ENCODE data around the gene ARF1.

Gene ARF1

DNA sequence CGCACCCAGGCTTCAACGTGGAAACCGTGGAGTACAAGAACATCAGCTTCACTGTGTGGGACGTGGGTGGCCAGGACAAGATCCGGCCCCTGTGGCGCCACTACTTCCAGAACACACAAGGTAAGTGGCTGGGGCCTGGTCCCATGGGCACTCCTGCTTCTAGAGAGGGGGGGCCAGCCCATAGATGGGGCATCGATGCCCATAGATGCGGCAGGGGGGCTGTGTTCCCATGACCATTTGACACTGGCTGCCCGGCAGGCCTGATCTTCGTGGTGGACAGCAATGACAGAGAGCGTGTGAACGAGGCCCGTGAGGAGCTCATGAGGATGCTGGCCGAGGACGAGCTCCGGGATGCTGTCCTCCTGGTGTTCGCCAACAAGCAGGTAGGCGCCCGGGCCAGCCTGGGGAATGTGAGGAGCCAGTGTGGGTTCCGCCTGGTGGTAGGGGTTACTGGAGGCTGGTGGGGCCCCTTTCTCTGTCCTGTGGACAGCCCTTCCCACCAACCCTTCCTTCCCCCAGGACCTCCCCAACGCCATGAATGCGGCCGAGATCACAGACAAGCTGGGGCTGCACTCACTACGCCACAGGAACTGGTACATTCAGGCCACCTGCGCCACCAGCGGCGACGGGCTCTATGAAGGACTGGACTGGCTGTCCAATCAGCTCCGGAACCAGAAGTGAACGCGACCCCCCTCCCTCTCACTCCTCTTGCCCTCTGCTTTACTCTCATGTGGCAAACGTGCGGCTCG is 15.0 kb downstream of the ARF1 start:
- Histone ChIP-seq H3K36me3 (ENCODE audit: insufficient read depth) (peaks cover 9% of the 10 kb centered on the region; the same call in 1 of the 2 replicates), H3K4me1 (ENCODE audit: low read depth, poor library complexity, severe bottlenecking) (peaks cover 24% of the 10 kb centered on the region), H3K4me3 (IDR thresholded peaks at IDR 0.05; ENCODE audit: insufficient read depth, low read depth, low read length) (no peak overlapping the region), H3K9ac (no peak overlapping the region), H3K79me2 (ENCODE audit: insufficient read depth, low read depth) (peaks cover 87% of the 10 kb centered on the region), H3K4me2 (no peak overlapping the region), H4K20me1 (ENCODE audit: insufficient read depth) (peaks cover 60% of the 10 kb centered on the region), H3K27ac (no peak overlapping the region; the same call in 1 of the 2 replicates), H2AFZ (ENCODE audit: low read depth) (no peak overlapping the region), H3K27me3 (ENCODE audit: insufficient read depth, low read depth) (no peaks in the 10 kb centered on the region)
- TF ChIP-seq, protein P1, sequence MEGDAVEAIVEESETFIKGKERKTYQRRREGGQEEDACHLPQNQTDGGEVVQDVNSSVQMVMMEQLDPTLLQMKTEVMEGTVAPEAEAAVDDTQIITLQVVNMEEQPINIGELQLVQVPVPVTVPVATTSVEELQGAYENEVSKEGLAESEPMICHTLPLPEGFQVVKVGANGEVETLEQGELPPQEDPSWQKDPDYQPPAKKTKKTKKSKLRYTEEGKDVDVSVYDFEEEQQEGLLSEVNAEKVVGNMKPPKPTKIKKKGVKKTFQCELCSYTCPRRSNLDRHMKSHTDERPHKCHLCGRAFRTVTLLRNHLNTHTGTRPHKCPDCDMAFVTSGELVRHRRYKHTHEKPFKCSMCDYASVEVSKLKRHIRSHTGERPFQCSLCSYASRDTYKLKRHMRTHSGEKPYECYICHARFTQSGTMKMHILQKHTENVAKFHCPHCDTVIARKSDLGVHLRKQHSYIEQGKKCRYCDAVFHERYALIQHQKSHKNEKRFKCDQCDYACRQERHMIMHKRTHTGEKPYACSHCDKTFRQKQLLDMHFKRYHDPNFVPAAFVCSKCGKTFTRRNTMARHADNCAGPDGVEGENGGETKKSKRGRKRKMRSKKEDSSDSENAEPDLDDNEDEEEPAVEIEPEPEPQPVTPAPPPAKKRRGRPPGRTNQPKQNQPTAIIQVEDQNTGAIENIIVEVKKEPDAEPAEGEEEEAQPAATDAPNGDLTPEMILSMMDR (conservative IDR thresholded peaks at IDR 0.05; ENCODE audit: low read depth, low read length), result no peak

DNA sequence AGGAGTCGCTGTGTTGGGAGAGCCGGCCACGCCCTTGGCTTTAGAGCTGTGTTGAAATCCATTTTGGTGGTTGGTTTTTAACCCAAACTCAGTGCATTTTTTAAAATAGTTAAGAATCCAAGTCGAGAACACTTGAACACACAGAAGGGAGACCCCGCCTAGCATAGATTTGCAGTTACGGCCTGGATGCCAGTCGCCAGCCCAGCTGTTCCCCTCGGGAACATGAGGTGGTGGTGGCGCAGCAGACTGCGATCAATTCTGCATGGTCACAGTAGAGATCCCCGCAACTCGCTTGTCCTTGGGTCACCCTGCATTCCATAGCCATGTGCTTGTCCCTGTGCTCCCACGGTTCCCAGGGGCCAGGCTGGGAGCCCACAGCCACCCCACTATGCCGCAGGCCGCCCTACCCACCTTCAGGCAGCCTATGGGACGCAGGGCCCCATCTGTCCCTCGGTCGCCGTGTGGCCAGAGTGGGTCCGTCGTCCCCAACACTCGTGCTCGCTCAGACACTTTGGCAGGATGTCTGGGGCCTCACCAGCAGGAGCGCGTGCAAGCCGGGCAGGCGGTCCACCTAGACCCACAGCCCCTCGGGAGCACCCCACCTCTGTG is 15.9 kb downstream of the ARF1 start:
- H3K4me2 ChIP-seq, result no peak overlapping the region
- H3K36me3 ChIP-seq (ENCODE audit: insufficient read depth), result peaks cover 9% of the 10 kb centered on the region; the same call in 1 of the 2 replicates
- peaks cover 24% of the 10 kb centered on the region for H3K4me1 ChIP-seq (ENCODE audit: low read depth, poor library complexity, severe bottlenecking)
- no peak overlapping the region for H3K4me3 ChIP-seq (IDR thresholded peaks at IDR 0.05; ENCODE audit: insufficient read depth, low read depth, low read length)
- H3K27me3 ChIP-seq (ENCODE audit: insufficient read depth, low read depth), result no peaks in the 10 kb centered on the region
- TF ChIP-seq, protein P1 (conservative IDR thresholded peaks at IDR 0.05; ENCODE audit: low read depth, low read length), result no peak
- no peak overlapping the region; the same call in 1 of the 2 replicates for H3K27ac ChIP-seq
- H2AFZ ChIP-seq (ENCODE audit: low read depth), result no peak overlapping the region
- H3K9ac ChIP-seq, result no peak overlapping the region
- peaks cover 50% of the 10 kb centered on the region for H4K20me1 ChIP-seq (ENCODE audit: insufficient read depth)
- peaks cover 78% of the 10 kb centered on the region for H3K79me2 ChIP-seq (ENCODE audit: insufficient read depth, low read depth)

DNA sequence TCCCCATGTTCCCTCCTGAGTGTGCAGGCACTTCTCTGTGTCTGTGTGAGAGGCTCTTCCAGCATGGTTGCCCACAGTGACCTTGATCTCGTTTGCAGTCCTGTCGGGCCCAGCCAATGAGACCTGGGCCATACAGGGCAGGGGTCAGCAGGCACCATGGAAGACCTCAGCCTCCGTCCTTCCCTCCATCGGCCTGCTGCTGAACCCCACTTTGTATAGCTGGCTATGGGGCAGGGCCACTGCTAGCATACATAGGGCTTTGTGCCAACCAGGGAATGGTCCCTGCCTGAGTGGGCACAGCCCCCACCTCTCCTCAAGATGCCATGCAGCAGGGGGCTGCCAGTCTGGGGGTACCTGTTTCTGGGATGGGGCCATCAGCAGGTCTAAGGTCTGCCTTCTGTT is 16.8 kb downstream of the ARF1 start:
- no peak overlapping the region for H2AFZ ChIP-seq (ENCODE audit: low read depth)
- H3K4me2 ChIP-seq, result no peak overlapping the region
- H3K9ac ChIP-seq, result no peak overlapping the region
- no peak overlapping the region for H3K4me3 ChIP-seq (IDR thresholded peaks at IDR 0.05; ENCODE audit: insufficient read depth, low read depth, low read length)
- peaks cover 24% of the 10 kb centered on the region for H3K4me1 ChIP-seq (ENCODE audit: low read depth, poor library complexity, severe bottlenecking)
- peaks cover 9% of the 10 kb centered on the region; the same call in 1 of the 2 replicates for H3K36me3 ChIP-seq (ENCODE audit: insufficient read depth)
- TF ChIP-seq, protein P1 (conservative IDR thresholded peaks at IDR 0.05; ENCODE audit: low read depth, low read length), result no peak
- H3K27ac ChIP-seq, result no peak overlapping the region
- H3K79me2 ChIP-seq (ENCODE audit: insufficient read depth, low read depth), result peaks cover 69% of the 10 kb centered on the region
- peaks cover 43% of the 10 kb centered on the region for H4K20me1 ChIP-seq (ENCODE audit: insufficient read depth)
- no peaks in the 10 kb centered on the region for H3K27me3 ChIP-seq (ENCODE audit: insufficient read depth, low read depth)

DNA sequence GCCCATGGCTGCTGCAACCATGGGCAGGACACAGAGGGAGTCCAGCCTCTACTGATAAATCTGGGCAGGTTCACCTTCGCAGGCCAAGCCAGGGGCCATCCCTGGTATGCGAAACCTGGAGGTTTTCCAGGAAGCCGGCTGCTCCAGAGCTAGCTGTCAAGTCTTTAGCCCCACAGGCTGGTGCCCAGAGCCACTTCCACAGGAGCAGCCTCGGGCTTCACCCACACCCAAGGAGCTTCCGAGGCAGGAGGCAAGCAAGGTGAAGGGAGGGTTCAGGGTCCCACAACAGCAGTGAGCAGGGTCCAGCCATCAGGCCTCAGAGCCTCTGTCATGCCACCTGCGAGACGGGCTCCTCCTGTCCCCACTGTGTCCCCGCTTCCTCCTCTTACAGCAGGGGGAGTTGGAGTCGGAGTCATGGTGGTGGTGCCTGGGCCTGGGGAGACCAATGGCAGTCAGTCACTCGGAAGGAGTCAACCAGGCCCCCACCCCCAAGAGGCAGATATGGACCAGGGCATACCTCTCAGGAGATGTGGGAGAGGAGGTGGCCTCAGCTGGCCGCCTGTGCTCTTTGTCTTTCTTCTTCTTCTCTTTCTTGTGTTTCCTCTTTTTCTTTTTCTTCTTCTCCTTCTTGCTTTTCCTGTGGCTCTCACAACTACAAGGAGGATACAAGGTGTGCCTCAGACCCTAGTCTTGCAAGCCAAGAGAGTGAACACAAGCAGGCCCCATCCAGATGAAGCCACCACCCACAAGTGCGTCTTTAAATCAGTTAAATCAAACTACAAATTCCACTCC is 18.5 kb downstream of the ARF1 start:
- peaks cover 26% of the 10 kb centered on the region for H4K20me1 ChIP-seq (ENCODE audit: insufficient read depth)
- H2AFZ ChIP-seq (ENCODE audit: low read depth), result no peak overlapping the region
- peak overlapping the region; percentile 83 for H3K4me2 ChIP-seq
- H3K27me3 ChIP-seq (ENCODE audit: insufficient read depth, low read depth), result no peaks in the 10 kb centered on the region
- peak overlapping the region; percentile 77 for H3K4me3 ChIP-seq (IDR thresholded peaks at IDR 0.05; ENCODE audit: insufficient read depth, low read depth, low read length)
- H3K79me2 ChIP-seq (ENCODE audit: insufficient read depth, low read depth), result peaks cover 52% of the 10 kb centered on the region
- H3K4me1 ChIP-seq (ENCODE audit: low read depth, poor library complexity, severe bottlenecking), result peaks cover 18% of the 10 kb centered on the region
- peak overlapping the region; percentile 83; the same call in 1 of the 2 replicates for H3K9ac ChIP-seq
- TF ChIP-seq, protein P1 (conservative IDR thresholded peaks at IDR 0.05; ENCODE audit: low read depth, low read length), result no peak
- peaks cover 9% of the 10 kb centered on the region; the same call in 1 of the 2 replicates for H3K36me3 ChIP-seq (ENCODE audit: insufficient read depth)
- H3K27ac ChIP-seq, result peak overlapping the region; percentile 84; the same call in 1 of the 2 replicates
